Measurements from ENCODE around the gene SMAP2.
"Not testable (repeated sequence)": the region's sequence is repeated elsewhere in the genome, so short reads cannot be mapped to it uniquely, and the experiment has no call there.

The SMAP2 gene

DNA sequence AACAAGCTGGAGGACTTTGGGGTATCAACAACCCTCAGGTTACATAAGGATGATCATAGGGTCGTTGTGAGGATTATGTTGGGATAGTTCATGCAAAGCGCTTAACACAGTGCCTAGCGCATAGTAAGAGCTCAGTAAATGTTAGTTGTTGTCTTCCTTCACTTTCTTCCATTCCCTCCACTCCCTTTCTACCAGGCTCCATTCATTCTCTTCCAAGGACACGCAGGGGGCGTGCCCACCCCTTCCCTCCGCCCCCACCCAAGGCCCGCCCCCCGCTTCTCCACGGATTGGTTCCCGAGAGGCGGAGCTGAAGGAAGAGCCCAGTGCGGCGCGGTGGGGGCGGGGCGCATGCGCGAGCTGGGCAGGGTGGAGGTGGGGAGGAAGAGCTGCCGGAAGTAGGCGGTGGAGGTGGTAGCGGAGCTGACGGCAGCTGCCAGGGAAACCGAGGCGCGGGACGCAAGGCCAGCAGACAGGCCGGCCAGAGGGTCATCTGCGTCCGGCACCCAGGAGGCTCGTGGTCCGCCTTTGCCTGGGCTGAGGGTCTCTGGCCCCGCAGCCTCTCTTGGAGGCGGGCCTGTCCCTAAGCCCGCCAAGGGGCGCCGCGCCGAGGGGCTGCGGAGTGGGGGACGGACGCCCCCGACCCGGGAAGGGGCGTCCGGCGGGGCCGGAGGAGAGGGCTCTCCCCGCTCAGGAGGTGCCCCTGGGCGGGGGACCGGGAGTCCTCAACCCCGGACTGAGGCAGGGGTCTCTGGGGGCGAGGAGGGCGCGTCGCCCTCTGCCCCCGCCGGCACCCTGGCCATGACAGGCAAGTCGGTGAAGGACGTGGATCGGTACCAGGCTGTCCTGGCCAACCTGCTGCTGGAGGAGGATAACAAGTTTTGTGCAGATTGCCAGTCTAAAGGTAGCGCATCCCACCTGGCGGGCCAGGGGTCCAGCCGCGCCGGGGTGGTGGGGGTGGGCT, at the start of gene SMAP2:
Gene SMAP2 (plus strand): TSS at position 405 of the 961 bp plus-strand sequence. CDS start 394 bp downstream, at position 799.
- peak; percentile 96 for DNase-seq (ENCODE audit: low spot score)

DNA sequence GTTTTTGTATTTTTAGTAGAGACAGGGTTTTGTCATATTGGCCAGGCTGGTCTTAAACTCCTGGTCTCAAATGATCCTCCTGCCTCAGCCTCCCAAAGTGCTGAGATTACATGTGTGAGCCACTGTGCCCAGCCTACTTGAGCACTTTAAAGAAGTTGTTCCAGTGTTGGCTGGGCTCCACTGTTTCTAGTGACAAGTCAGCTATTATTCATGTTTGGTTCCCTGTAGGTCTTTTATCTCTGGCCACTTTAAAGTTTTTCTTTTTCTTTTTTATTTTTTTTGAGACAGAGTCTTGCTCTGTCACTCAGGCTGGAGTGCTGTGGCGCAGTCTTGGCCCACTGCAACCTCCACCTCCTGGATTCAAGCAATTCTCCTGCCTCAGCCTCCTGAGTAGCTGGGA, 42.1 kb upstream of the SMAP2 start:
- not testable (repeated sequence) for DNase-seq (ENCODE audit: low spot score)

DNA sequence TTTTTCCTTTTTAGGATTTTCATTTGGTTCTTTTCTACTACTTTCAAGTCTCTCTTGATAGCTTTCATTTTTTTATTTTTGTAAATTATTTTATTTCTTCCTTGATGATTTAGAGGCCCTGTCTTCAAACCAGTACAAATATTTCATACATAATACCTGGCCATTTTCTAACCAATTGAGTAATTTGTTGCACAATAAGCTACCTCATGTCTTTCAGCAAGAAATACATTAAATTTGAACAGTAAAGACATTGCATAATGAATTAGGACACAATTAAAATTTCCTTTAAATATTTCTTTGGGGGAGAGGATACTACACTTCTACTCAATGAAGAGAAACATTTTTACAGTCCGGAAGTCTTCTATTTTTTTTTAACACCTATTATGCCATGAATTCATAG, 40.8 kb upstream of the SMAP2 start:
- no peak for DNase-seq (ENCODE audit: low spot score)

DNA sequence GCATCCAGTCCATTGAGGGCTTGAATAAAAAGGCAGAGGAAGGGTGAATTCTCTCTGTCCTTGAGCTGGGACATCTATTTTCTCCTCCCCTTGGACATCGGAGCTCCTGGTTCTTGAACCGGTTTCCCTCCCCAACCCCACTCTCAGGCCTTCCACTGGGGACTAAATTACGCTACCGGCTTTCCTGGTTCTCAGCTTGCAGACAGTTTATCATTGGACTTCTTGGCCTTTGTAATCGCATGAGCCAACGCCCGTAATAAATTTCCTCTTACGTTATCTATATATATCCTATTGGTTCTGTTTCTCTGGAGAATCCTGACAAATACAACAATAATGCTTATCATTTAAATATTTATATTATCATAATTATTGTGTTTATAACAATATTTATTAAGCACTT, 36.1 kb upstream of the SMAP2 start:
- no peak for DNase-seq (ENCODE audit: low spot score)

DNA sequence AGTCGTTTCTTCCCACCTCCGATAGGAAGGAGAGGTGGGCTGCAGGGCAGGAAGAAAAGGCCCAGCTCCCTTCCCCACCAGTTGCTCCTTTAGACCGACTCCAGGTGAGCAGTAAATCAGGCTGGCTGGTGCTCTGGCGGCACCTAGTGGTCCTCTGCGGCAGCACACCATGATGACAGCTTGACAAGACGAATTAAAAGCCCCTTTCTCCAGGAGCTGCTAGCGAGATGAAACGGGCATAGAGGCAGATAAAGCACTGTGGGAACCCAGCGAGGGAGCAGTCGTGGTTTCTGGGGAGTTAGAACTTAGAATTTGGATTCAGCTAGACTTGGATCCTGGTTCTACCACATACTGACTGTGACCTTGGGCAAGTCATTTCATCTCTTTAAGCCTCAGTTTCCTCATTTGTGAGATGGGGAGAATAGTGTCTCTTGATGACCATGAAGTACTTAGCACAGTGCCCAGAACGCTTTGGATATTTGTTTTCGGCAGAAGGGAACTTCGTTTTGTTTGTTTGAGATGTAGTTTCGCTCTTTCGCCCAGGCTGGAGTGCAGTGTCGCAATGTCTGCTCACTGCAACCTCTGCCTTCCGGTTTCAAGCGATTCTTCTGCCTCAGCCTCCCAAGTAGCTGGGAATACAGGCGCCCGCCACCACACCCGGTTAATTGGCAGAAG, 34.6 kb upstream of the SMAP2 start:
- peak; percentile 77 for DNase-seq (ENCODE audit: low spot score)

DNA sequence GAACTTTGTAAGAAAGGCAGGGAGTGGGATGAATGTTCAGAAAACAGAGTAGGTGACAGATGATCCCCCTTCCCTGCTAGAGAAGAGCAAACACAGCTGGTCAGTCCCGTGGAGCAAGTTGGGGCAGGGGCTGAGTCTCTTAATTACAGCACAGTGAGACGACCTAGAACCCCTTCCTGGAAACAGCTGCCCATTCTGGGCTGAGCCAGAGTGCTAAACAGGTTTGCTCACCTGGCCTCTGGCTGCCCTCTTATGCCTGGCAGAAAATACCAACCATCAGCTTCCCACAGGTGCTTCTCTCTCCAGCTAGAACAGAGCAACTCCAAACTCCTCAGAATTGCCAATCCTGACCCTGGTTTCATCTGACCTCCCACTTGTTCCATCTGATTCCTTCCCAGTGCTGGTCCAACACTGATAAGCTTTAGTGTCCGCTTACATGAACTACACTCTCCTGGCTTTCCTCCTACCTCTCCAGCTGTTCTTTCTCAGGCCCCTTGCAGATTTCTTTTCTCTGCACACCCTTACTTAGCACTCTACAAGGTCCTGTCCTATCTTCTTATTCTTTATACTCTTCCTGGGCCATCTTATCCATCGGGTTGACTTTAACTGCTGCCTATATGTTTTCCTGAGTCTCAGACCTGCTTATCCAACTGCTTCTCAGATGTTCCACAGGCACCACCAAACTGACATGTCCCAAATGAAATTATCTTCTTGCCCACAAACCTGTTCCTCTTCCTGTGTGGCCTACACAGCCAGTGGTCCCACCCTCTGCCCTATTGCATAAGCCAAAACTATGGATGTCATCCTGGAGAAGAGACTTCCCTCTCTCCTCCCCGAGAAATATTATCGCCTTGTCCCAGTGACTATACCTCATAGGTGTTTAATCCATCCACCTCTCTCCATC, 33.9 kb upstream of the SMAP2 start:
- no peak for DNase-seq (ENCODE audit: low spot score)

DNA sequence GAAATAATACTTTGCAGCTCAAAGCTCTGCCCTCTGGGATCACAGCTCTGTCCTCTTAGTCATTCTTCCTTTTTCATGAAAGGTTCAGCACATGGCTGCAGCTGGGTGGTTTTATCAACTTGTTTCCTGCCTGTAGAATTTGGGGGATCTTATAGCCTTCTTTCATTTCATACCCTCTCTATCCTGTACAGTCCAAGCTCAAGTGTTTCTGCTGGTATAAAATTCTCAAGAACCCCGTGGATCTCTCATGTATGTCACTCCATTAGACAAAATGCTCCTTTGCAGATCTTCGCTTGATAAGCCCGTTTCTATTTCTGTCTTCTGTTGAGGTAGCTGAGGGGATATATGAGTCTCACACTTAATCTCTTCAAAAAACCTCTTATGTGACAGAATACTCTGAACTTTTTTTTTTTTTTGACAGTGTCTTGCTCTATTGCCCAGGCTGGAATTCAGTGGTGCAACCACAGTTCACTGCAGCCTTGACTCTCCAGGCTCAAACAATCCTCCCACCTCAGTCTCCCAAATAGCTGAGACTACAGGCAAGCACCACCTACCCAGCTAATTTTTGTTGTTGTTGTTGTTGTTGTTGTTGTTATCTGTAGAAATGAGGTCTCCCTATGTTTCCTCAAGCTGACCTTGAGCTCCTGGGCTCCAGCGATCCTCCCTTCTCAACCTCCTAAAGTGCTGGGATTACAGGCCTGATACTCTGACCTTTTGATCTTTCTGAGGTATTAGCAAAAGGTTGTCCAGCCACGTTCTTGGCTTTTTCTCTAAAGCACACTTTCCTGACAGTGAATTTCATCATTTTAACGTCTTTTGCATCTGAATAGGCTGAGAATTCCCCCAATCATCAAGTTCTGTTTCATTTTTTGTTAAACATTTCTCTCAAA, 31.8 kb upstream of the SMAP2 start:
- DNase-seq (ENCODE audit: low spot score) = no peak

DNA sequence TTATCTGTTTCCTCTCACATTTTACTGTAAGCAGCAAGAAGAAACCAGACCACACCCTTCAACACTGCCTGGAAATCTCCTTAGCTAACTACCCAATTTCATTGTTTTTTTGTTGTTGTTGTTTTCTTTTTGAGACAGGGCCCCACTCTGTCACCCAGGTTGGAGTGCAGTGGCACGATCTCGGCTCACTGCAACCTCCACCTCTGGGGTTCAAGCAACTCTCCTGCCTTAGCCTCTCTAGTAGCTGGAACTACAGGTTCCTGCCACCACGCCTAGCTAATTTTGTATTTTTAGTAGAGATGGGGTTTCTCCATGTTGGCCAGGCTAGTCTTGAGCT, 31.2 kb upstream of the SMAP2 start:
- not testable (repeated sequence) for DNase-seq (ENCODE audit: low spot score)

DNA sequence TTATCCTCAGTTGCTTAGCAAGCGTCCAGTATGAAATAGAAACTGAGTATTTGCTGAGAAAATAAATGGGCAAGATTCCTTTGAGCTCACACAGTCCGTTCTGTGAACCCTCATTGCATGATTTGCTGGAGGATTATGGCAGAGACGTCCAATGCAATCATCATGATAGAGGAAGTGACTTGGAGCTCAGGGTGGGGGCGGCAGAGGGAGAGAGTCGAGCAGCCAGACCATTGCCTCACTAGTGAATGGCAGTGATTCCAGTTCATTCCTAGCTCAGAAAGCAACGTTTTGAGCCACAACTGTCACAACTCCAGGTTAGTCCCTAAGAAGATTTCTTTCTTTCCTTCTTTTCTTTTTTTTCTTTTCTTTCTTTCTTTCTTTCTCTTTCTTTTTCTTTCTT, 28.9 kb upstream of the SMAP2 start:
- DNase-seq (ENCODE audit: low spot score) = peak; percentile 68

DNA sequence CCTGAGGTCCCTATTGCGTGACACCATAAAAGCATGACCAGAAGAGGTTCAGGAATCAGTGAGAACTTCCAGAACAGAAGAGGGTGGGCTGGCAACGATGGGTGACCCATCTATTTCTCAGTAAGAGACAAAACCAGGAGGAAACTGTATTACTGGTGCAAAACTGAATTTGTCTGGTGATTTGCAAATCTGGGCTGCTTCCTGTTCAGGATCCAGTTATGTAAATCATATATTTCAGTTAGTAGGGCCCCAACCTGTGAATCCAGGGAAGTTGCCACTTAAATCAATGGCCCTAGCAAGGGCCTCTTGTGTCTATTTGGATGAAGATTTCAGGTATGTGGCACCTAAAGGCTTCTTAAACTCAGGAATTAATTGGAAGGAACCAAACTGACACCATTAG, 23.1 kb upstream of the SMAP2 start:
- DNase-seq (ENCODE audit: low spot score) = no peak

DNA sequence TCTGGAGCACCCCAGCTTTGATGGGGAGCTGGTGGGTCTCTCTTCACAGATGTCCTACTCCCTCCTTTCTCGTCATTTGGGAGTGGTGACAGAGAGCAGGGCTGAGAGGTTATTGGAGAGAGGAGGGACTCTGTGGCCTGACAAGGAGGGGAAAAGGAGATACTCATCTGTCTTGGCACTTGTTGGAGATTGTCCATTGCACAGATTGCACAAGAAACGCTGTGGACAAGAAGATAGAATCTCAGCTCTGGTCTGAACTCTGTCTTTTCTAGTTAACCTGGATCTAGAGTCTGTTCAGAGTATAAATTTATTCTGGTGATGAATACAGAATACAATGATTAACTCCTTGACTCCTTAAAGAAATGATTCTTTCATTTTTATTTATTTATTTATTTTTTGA, 22.4 kb upstream of the SMAP2 start:
- DNase-seq (ENCODE audit: low spot score) = no peak

DNA sequence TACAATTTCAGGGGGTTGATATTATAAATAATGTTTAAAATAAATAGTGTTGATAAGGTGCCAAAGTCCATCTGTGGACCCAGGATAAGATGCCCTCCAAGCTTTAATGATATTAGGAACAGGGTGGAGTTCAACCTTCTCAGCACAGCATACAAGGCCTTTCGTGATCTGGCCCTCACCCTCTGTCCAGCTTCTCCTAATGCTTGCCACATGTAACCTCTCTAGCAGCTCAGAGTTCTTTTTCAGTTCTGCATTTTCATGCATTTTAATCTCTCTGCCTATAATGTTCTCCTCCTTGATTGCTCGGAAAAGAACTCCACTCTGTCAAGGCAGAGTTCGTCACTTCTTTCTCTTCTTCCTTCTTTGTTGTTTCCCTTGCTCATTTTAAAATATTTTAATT, 21.4 kb upstream of the SMAP2 start:
- no peak for DNase-seq (ENCODE audit: low spot score)

DNA sequence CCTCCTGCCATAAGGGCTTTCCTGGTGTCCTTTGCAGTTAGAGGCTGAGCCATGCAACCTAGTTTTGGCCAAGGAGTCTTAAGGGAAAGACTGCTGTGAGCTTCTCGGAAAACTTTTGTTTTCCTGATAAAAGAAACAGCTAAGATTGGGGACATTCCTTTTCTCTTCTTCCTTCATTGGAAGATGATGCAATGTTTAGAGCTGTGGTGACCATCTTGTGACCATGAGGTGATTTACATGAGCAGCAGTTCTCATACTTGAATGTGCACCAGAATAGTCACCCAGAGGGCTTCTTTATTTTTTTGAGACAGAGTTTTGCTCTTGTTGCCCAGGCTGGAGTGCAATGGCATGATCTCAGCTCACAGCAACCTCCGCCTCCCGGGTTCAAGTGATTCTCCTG, 20.4 kb upstream of the SMAP2 start:
- no peak for DNase-seq (ENCODE audit: low spot score)

DNA sequence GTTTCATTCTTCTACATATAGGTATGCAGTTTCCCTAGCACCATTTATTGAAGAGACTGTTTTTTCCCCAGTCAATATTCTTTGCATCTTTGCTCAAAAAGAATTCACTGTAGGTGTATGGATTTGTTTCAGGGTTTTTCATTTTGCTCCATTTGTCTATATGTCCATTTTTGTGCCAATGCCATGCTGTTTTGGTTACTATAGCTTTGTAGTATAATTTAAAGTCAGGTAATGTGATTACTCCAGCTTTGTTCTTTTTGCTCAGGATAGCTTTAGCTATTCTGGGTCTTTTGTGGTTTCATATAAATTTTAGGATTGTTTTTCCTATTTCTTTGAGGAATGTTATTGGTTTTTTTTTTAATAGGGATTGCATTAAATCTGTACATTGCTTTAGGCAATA, 15.9 kb upstream of the SMAP2 start:
- DNase-seq (ENCODE audit: low spot score) = no peak

DNA sequence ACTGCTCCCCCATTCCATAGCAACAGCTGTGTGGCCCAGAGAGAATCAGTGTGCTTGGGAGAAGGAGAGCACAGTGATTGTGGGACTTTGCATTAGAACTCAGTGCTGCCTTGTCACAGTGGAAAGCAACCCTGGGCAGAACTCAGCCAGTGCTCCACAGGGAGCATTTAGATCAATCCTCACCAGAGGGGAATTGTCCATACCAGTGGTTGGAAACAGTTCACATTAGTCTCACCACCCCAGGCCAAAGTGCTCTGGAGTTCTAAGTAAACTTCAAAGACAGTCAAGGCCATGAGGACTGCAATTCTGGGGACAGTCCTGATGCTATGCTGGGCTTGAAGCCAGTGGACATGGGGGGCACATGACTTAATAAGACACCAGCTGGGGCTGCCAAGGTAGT, 12.9 kb upstream of the SMAP2 start:
- DNase-seq (ENCODE audit: low spot score) = no peak

DNA sequence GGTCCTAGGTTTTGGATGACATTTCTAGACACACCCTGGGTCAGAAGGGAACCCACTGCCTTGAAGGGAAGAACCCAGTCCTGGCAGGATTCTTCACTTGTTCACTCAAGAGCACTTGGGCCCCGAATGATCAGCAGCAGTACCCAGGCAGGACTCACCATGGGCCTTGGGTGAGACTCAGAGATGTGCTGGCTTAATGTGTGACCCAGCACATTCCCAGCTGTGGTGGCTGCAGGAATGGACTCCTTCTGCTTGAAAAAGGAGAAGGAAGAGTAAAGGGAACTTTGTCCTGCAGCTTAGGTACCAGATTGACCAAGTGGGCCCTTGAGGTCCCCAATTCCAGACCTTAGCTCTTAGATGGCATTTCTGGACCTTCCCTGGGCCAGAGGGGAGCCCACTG, 12.3 kb upstream of the SMAP2 start:
- no peak for DNase-seq (ENCODE audit: low spot score)

DNA sequence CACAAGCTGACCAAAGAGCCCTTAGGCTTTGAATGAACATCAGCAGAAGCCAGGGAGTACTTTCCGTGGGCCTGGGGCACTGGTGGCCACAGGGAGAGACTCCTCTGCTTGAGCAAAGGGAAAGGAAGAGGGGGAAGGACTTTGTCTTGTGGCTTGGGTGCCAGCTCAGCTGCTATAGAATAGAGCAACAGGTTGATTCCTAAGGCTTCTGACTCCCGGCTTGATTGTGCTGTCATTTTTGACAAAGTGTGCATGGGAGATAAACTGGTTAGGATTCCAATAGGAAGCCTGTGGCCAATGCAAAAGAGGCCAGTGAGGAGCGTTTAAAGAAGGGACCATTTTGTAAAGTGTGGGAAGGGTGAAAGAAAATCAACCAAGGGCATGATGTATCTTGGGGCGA, 11.9 kb upstream of the SMAP2 start:
- DNase-seq (ENCODE audit: low spot score) = no peak

DNA sequence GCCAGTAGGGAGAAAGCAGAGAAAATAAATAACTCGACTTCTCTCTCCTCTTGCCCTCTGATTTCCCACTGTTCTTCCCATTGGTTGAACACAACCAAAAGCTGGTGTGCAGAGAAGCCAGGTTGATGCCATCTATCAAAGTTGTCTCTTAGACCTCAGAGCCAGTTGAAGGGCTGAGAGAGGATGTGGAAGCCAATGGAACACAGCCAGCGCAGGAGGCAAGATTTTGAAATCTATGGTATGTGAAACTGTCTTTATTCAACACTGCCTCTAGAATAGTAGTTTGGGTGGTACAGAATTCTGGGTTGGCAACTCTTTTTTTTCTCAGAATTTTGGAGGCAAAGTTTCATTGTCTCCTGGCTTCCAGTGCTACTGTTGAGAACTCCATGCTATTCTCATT, 11.3 kb upstream of the SMAP2 start:
- no peak for DNase-seq (ENCODE audit: low spot score)

DNA sequence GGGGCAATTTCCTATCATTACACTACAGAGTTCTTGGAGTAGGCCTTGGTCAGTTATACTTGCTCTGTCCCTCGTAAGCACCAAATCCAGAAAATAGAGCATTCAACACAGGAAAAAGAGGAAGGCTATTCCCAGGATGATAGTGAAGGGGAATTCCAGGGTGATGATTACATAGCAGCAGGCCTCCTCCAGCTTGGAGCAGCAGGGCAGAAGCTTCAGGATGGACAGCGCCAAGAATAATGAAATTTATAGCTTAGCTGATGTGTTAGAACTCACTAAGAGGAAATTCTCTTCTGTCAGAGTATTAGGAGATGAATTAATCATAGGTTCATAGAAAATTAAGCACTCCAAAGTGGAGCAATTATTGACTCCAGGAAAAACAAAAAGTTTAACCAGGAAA, 10.8 kb upstream of the SMAP2 start:
- no peak for DNase-seq (ENCODE audit: low spot score)

DNA sequence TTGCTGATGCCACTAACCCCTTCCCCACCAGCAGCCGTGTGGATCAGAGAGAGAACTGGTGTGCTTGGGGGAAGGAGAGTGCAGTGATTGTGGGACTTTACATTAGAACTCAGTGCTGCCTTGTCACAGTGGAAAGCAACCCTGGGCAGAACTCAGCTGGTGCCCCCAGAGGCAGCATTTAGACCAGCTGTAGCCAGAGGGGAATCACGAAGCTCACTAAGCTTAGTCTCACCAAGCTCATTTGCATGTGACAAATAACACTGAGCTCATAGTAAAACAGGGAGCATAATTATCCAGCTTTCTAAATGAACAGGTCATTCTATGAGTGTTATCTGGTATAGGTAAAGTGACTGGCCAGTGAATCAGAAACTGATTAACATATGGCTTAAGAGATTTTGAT, 9.8 kb upstream of the SMAP2 start:
- DNase-seq (ENCODE audit: low spot score) = no peak

DNA sequence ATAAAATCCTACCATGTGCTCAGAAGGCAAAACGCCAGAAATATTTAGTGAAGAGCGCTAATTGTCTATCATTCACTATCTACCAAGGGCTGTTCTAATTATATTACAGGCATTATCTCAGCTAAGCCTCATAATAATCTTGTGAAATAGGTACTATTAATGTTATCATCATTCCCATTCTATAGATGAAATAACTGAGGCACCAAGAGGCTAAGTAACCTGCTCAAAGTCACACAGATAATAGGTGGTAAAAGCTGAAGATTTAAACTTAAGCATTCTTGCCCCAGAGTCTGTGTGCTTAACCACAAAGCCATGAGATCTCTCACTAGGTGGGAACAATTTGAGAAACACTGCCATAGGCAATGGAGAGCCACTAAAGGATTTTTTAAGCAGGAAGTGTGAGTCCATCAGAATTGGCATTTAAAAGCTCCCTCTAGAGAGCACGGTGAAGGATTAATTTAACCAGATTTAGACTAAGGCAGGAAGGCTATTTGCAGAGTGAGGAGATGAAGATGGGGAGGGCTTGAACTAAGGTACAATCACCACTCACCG, 1.7 kb upstream of the SMAP2 start:
- DNase-seq (ENCODE audit: low spot score) = no peak

Measured in pons (tissue), 1 donor.